GM12878 (cell line): ENCODE data around the gene TRIM69. TPM values are rescaled to one million over a fixed set of nuclear protein-coding genes. Genes with fewer than 3 reads are reported as not detected.

Experiments
- ATAC-seq: fragments of 200-7000 bp; cut with Tn5 transposase; 3 replicates; pipeline ENCODE4 v1.9.1; 2020; ENCODE audit warnings: mild to moderate bottlenecking, moderate library complexity
- BruUV-seq: library from RNA; stranded (reverse); fragments of 400-500 nt; replicated peaks from 2 replicates; lab custom pipeline; 2021; lab: Mats Ljungman, UMichigan
- CTCF ChIA-PET: fragments of 300-600 bp; sonication (Branson Sonifier 250); formaldehyde crosslinking; extraction: SDS; loops from one replicate; lab custom pipeline; 2021; ENCODE audit warnings: inconsistent platforms; lab: Yijun Ruan, JAX
- POLR2A ChIA-PET: fragments of 350-600 bp; formaldehyde crosslinking; extraction: SDS; loops from one replicate; lab custom pipeline; 2021; ENCODE audit warnings: inconsistent platforms; lab: Charles Lee
- RAD21 ChIA-PET: fragments of 300-600 bp; sonication (Branson Sonifier 250); formaldehyde crosslinking; loops from one replicate; lab custom pipeline; 2023; ENCODE audit warnings: antibody characterized with exemption; ENCODE audit not compliant: unreplicated experiment; lab: Charles Lee
- SMC1A ChIA-PET: fragments of 300-600 bp; sonication (Branson Sonifier 250); formaldehyde crosslinking; loops from one replicate; lab custom pipeline; 2023; ENCODE audit not compliant: unreplicated experiment, uncharacterized antibody; lab: Charles Lee
- DNase-seq: peaks from one replicate; pipeline ENCODE4 v3.0.0-alpha.2; 2011; ENCODE audit warnings: low read depth, low spot score
- FAIRE-seq: peaks from 3 replicates; lab custom pipeline; 2011; peaks lifted over from hg19 to GRCh38; lab: Jason Lieb, UNC
- H2AFZ ChIP-seq: 2 replicates; pipeline ENCODE4 v1.6.0; 2011; ENCODE audit warnings: low read depth, low read length, control low read depth; ENCODE audit not compliant: control insufficient read depth
- H3K27ac ChIP-seq: 2 replicates; pipeline ENCODE4 v1.5.1; 2011; ENCODE audit warnings: control low read depth; ENCODE audit not compliant: control insufficient read depth, insufficient read depth
- H3K27me3 ChIP-seq, 2 experiments: replicated peaks in 1 of 2; 2 replicates each; pipeline versions ENCODE4 v1.6.0 to v1.6.1; 2011; ENCODE audit warnings: low read length in 1 of 2; ENCODE audit not compliant: control insufficient read depth in 2 of 2, insufficient read depth in 2 of 2
- H3K36me3 ChIP-seq, 2 experiments: 2 replicates each; pipeline ENCODE4 v1.5.1; 2011; ENCODE audit warnings: low read length in 1 of 2; ENCODE audit not compliant: control insufficient read depth in 2 of 2, insufficient read depth in 2 of 2
- H3K4me1 ChIP-seq: 2 replicates; pipeline ENCODE4 v1.6.1; 2011; ENCODE audit warnings: mild to moderate bottlenecking, low read length, moderate library complexity, mixed read lengths; ENCODE audit not compliant: control insufficient read depth, insufficient read depth
- H3K4me2 ChIP-seq: 2 replicates; pipeline ENCODE4 v1.6.0; 2011; ENCODE audit warnings: control low read depth; ENCODE audit not compliant: control insufficient read depth, insufficient read depth
- H3K4me3 ChIP-seq: fragments of 200-600 bp; sonication (generic); 2 replicates; pipeline ENCODE4 v1.5.1; 2016
- H3K79me2 ChIP-seq: 2 replicates; pipeline ENCODE4 v1.6.0; 2011; ENCODE audit warnings: low read length; ENCODE audit not compliant: control insufficient read depth, insufficient read depth
- H3K9ac ChIP-seq: 2 replicates; pipeline ENCODE4 v1.8.0; 2011; ENCODE audit warnings: low read length, control low read depth, mixed read lengths; ENCODE audit not compliant: control insufficient read depth, insufficient read depth
- H3K9me3 ChIP-seq: replicated peaks from 3 replicates; pipeline ENCODE4 v1.5.1; 2011; ENCODE audit warnings: mild to moderate bottlenecking, low read length; ENCODE audit not compliant: control insufficient read depth, insufficient read depth
- H4K20me1 ChIP-seq: 2 replicates; pipeline ENCODE4 v1.6.0; 2011; ENCODE audit not compliant: control insufficient read depth, insufficient read depth
- BCL11A ChIP-seq: IDR thresholded peaks from 2 replicates; pipeline ENCODE4 v1.6.1; 2011; ENCODE audit warnings: low read depth, low read length
- CBFB ChIP-seq: IDR thresholded peaks from 2 replicates; pipeline ENCODE4 v1.6.1; 2016; ENCODE audit warnings: antibody characterized with exemption, low read depth
- EED ChIP-seq: sonication (generic); IDR thresholded peaks from 2 replicates; pipeline ENCODE4 v1.6.1; 2016; ENCODE audit warnings: antibody characterized with exemption, low read depth
- GATAD2B ChIP-seq: fragments of 450-650 bp; conservative IDR thresholded peaks from 2 replicates; pipeline ENCODE4 v1.6.1; 2017; ENCODE audit warnings: low read depth, mild to moderate bottlenecking, moderate library complexity
- LARP7 ChIP-seq: fragments of 450-650 bp; IDR thresholded peaks from 2 replicates; pipeline ENCODE4 v1.6.1; 2017; ENCODE audit warnings: mild to moderate bottlenecking
- MXI1 ChIP-seq: fragments of 150-350 bp; IDR thresholded peaks from 2 replicates; pipeline ENCODE4 v1.6.1; 2011; ENCODE audit warnings: low read depth, mild to moderate bottlenecking, inconsistent platforms, low read length, improper control_type of control experiment
- NR2C2 ChIP-seq: IDR thresholded peaks from 2 replicates; pipeline ENCODE4 v1.6.1; 2011; ENCODE audit warnings: borderline replicate concordance, low read depth; ENCODE audit not compliant: control insufficient read depth, insufficient read length
- POLR2A ChIP-seq: IDR thresholded peaks from 2 replicates; pipeline ENCODE4 v1.6.1; 2011; ENCODE audit warnings: low read depth, mild to moderate bottlenecking, low read length
- POLR2AphosphoS5 ChIP-seq: IDR thresholded peaks from 2 replicates; pipeline ENCODE4 v1.6.1; 2011; ENCODE audit warnings: mild to moderate bottlenecking, low read length, inconsistent platforms
- RAD51 ChIP-seq: fragments of 450-650 bp; IDR thresholded peaks from 2 replicates; pipeline ENCODE4 v1.6.1; 2016; ENCODE audit warnings: moderate library complexity, mild to moderate bottlenecking, inconsistent platforms
- SREBF1 ChIP-seq: IDR thresholded peaks from 2 replicates; pipeline ENCODE4 v1.6.1; 2012; ENCODE audit warnings: mild to moderate bottlenecking, low read length
- STAT1 ChIP-seq: fragments of 450-650 bp; conservative IDR thresholded peaks from 2 replicates; pipeline ENCODE4 v1.6.1; 2014; ENCODE audit warnings: antibody characterized with exemption, mild to moderate bottlenecking
- ZBED1 ChIP-seq: IDR thresholded peaks from 2 replicates; pipeline ENCODE4 v1.6.1; 2016; ENCODE audit warnings: borderline replicate concordance
- WGBS: methylation state at CpG from one replicate; pipeline ENCODE4 v1.1.6; 2016; ENCODE audit warnings: low lambda C conversion rate; ENCODE audit not compliant: insufficient replicate concordance, insufficient coverage; ENCODE audit errors: missing lambda C conversion rate; 5-methylcytosine and 5-hydroxymethylcytosine counted together
- in situ Hi-C: fragments of 300-500 bp; cut with MboI; formaldehyde crosslinking; loops from 9 replicates; pipeline ENCODE4 v1.14.3; 2018; ENCODE audit warnings: mixed read lengths
- intact Hi-C: fragments of 100-400 bp; cut with micrococcal nuclease; formaldehyde crosslinking; loops from one replicate; pipeline ENCODE4 v1.14.2; 2022; ENCODE audit not compliant: unreplicated experiment
- polyA plus RNA-seq, 11 experiments: library from polyadenylated mRNA; depleted of rRNA in 4 of 11; unstranded in 6 of 11; stranded (reverse) in 5 of 11; fragments of >200 nt; fragmentation: Nextera tagmentation in 4 of 11; fragmentation: Illumina TruSeq in 1 of 11; extraction: Ambion mirVana in 4 of 11; extraction: Trizol in 1 of 11; gene quantifications; 1 replicate in 1 of 11; 2 replicates in 10 of 11; pipeline versions ENCODE4 v1.2.1 to v1.2.3, GENCODE V29; 2011 to 2016; ENCODE audit warnings: inconsistent platforms in 2 of 11, missing spikeins in 2 of 11, low read depth in 1 of 11
- total RNA-seq, 4 experiments: library from RNA; depleted of rRNA in 3 of 4; stranded (reverse); fragments of >200 nt in 3 of 4; fragmentation: Illumina TruSeq in 1 of 4; extraction: Trizol in 1 of 4; gene quantifications; 2 replicates each; pipeline versions ENCODE4 v1.2.1 to v1.2.3, GENCODE V29; 2013 to 2021
- TF ChIP-seq, protein P1 (sequence below): fragments of 450-650 bp; conservative IDR thresholded peaks from 2 replicates; pipeline ENCODE4 v1.6.1; 2017; ENCODE audit warnings: mild to moderate bottlenecking, moderate library complexity
- TF ChIP-seq, protein P2 (sequence below), 3 experiments: IDR thresholded peaks in 2 of 3; conservative IDR thresholded peaks in 1 of 3; 2 replicates each; pipeline ENCODE4 v1.5.1; 2011; ENCODE audit warnings: low read depth in 3 of 3, low read length in 3 of 3, mild to moderate bottlenecking in 3 of 3, control low read depth in 2 of 3, moderate library complexity in 2 of 3, inconsistent platforms in 1 of 3, mixed read lengths in 1 of 3; ENCODE audit not compliant: control insufficient read depth in 2 of 3, insufficient read depth in 1 of 3; ENCODE audit errors: extremely low read depth in 1 of 3

TRIM69 gene
- total and polyA plus RNA-seq, 10 of the 15 experiments (the other 5 are each of a cell fraction or from before 2014, with no cell fraction given) = 11.2 to 52.7 (median 37.8) TPM

DNA sequence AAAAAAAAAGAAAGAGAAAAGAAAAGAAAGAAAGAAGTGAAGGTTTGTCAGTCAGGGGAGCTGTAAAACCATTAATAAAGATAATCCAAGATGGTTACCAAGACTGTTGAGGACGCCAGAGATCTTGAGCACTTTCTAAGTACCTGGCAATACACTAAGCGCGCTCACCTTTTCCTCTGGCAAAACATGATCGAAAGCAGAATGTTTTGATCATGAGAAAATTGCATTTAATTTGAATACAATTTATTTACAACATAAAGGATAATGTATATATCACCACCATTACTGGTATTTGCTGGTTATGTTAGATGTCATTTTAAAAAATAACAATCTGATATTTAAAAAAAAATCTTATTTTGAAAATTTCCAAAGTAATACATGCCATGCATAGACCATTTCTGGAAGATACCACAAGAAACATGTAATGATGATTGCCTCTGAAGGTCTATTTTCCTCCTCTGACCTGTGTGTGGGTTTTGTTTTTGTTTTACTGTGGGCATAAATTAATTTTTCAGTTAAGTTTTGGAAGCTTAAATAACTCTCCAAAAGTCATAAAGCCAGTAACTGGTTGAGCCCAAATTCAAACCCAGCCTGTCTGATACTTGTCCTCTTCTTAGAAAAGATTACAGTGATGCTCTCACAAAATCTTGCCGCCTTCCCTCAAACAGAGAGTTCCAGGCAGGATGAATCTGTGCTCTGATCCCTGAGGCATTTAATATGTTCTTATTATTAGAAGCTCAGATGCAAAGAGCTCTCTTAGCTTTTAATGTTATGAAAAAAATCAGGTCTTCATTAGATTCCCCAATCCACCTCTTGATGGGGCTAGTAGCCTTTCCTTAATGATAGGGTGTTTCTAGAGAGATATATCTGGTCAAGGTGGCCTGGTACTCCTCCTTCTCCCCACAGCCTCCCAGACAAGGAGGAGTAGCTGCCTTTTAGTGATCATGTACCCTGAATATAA is 23.0 kb upstream of the TRIM69 start:
- ChIA-PET POLR2A (interaction anchor here (0.6 to 24.8 kb wide), 6 partner anchors 8 to 166 kb away, joined by 3 to 718 read pairs (median 43); partner anchors contain the start of genes SPG11 and TRIM69), CTCF (interaction anchor here (1.0 to 14.3 kb wide), 6 partner anchors 8 to 135 kb away, joined by 3 to 278 read pairs (median 95); partner anchors contain the start of genes SPG11 and TRIM69), RAD21 (interaction anchor here (1.0 to 18.4 kb wide), 4 partner anchors 16 to 52 kb away, joined by 4 to 653 read pairs (median 120); partner anchors contain the start of genes SPG11 and TRIM69), SMC1A (interaction anchor here (0.9 to 19.0 kb wide), 7 partner anchors 8 to 135 kb away, joined by 4 to 637 read pairs (median 6); partner anchors contain the start of genes SPG11 and TRIM69)
- Histone ChIP-seq H3K4me2 (peak overlapping the region; percentile 93), H3K4me1 (peaks cover 34% of the 10 kb centered on the region), H3K27ac (peak overlapping the region; percentile 99), H3K9me3 (no peaks in the 10 kb centered on the region), H2AFZ (no peak overlapping the region), H3K79me2 (peaks cover 95% of the 10 kb centered on the region), H3K9ac (peak overlapping the region; percentile 100), H3K27me3 (no peaks in the 10 kb centered on the region), H3K36me3 (peaks cover 19 to 46% of the 10 kb centered on the region in 2 experiments), H3K4me3 (peak overlapping the region; percentile 99), H4K20me1 (peaks cover 30% of the 10 kb centered on the region)
- under 1% methylated on average over 5 of the region's 5 CpGs for WGBS
- in situ Hi-C loops = loop anchor here (5.0 kb wide), 1 partner anchor 46 kb away; no protein-coding TSS in a partner anchor
- BruUV-seq = no TSS peak
- ATAC-seq = 0 out of 3 replicates have a peak, but pooled peaks have one; percentile 3
- intact Hi-C loops = no loop called here
- FAIRE-seq = peak; percentile 47
- DNase-seq = no peak
- TF ChIP-seq NR2C2 = no peak
- peak; percentile 46 for TF ChIP-seq POLR2A
- peak; percentile 47 for TF ChIP-seq MXI1
- no peak for TF ChIP-seq ZBED1
- no peak for TF ChIP-seq EED
- TF ChIP-seq BCL11A = 0 out of 2 replicates have a peak, but pooled peaks have one; percentile 1
- TF ChIP-seq, protein P1, sequence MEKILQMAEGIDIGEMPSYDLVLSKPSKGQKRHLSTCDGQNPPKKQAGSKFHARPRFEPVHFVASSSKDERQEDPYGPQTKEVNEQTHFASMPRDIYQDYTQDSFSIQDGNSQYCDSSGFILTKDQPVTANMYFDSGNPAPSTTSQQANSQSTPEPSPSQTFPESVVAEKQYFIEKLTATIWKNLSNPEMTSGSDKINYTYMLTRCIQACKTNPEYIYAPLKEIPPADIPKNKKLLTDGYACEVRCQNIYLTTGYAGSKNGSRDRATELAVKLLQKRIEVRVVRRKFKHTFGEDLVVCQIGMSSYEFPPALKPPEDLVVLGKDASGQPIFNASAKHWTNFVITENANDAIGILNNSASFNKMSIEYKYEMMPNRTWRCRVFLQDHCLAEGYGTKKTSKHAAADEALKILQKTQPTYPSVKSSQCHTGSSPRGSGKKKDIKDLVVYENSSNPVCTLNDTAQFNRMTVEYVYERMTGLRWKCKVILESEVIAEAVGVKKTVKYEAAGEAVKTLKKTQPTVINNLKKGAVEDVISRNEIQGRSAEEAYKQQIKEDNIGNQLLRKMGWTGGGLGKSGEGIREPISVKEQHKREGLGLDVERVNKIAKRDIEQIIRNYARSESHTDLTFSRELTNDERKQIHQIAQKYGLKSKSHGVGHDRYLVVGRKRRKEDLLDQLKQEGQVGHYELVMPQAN = no peak
- no peak for TF ChIP-seq SREBF1
- TF ChIP-seq STAT1 = no peak
- TF ChIP-seq RAD51 = no peak
- TF ChIP-seq LARP7 = peak; percentile 74; the same call in 1 of the 2 replicates
- TF ChIP-seq GATAD2B = no peak
- TF ChIP-seq, protein P2, sequence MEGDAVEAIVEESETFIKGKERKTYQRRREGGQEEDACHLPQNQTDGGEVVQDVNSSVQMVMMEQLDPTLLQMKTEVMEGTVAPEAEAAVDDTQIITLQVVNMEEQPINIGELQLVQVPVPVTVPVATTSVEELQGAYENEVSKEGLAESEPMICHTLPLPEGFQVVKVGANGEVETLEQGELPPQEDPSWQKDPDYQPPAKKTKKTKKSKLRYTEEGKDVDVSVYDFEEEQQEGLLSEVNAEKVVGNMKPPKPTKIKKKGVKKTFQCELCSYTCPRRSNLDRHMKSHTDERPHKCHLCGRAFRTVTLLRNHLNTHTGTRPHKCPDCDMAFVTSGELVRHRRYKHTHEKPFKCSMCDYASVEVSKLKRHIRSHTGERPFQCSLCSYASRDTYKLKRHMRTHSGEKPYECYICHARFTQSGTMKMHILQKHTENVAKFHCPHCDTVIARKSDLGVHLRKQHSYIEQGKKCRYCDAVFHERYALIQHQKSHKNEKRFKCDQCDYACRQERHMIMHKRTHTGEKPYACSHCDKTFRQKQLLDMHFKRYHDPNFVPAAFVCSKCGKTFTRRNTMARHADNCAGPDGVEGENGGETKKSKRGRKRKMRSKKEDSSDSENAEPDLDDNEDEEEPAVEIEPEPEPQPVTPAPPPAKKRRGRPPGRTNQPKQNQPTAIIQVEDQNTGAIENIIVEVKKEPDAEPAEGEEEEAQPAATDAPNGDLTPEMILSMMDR (IDR thresholded peaks at IDR 0.05 in 2 of 3, conservative IDR thresholded peaks at IDR 0.05 in 1 of 3; ENCODE audit: control insufficient read depth in 2 of 3, extremely low read depth in 1 of 3, insufficient read depth in 1 of 3, low read depth in 3 of 3, low read length in 3 of 3) = peak; percentile 25 to 45 (median 34); a peak in 4 of 6 replicates
- peak; percentile 86 for TF ChIP-seq POLR2AphosphoS5
- 0 out of 2 replicates have a peak, but pooled peaks have one; percentile 39 for TF ChIP-seq CBFB
